Epidermal melanocyte (primary cell): ENCODE results near the gene NOL9.
A peak's percentile ranks its signal among the peaks of the same experiment; 100 is the strongest.
"Not testable (repeated sequence)": the region's sequence is repeated elsewhere in the genome, so short reads cannot be mapped to it uniquely, and the experiment has no call there.

Source experiments
- DNase-seq: peaks from one replicate; pipeline ENCODE4 v3.0.0; 2011; ENCODE audit warnings: low spot score; ENCODE audit not compliant: insufficient read length

The NOL9 gene

GRCh38 chr1:6503884-6504602 is 50.3 kb downstream of the NOL9 start:
- DNase-seq = no peak

DNA sequence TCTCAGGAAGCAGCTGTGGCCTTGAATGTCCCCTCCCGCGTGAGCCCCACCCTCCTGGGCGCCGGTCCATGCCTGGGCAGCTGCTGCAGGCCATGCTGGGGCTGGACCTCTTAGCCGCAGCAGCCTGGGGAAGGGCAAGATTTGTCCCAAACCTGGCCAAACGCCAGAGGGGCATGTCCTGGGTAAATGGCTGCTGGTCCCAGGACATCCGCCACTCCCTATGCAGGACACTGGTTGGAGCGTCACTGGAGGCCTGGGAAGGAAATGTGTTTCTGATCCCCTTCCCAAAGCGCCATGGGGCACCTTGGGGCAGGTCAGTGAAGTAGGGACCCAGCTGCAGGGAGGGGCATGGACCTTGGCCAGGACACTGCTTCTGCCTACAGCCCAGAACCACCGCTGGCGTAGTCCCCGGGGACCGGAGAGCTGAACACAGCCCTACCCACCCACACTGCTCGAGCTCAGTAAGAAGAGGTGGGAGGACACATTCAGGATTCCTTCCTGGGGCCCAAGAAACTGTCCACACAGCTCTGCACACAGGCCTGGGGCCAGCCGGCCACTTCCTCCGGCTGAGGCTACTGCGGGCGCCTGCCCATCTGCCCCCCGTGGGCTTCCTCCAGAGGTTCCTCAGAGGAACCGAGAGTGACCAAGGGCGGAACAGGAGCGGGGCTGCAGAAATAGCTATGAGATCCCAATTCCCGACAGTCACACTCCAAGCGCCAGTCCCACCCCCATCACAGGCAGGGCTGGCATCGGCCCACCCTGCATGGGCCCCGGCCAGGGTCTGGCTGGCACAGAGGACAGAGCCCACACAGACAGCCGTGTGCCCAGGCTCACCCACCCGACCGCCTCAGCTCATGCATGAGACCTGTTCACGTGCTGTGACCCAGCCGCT is 52.1 kb downstream of the NOL9 start:
- no peak for DNase-seq

GRCh38 chr1:6501279-6501813 is 53.0 kb downstream of the NOL9 start:
- DNase-seq = no peak

- no peak for DNase-seq
Measured at GRCh38 chr1:6500544-6501278, 53.6 kb downstream of the NOL9 start.

- no peak for DNase-seq
Measured at GRCh38 chr1:6499296-6499695, 55.0 kb downstream of the NOL9 start.

DNA sequence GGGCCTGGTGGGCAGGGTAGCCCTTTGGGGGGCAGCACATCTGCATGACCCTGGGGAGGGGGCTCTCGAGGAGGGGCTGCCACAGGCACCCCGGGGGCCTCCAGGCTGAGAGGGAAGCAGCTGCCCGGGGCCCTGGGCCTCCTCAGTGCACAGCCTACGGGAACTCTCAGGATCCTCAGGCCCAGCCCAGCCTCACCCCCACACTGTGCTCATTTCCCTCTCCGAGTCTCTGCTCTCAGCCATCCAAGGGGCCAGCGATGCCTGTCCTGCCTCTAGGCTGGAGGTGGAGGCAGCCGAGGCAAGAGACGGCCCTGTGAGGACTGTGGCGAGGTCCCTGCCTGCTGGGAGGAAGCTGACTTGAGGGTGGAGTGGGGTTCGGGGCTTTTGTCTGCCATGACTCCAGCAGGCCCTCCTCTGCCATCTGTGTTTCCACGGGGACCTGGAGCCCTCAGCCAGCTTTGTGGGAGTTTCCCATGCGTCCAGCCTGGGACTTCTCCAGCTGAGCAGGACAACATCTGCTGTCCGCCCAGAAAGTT is 55.7 kb downstream of the NOL9 start:
- no peak for DNase-seq

GRCh38 chr1:6497867-6498575 is 56.3 kb downstream of the NOL9 start:
- DNase-seq = no peak

- peak; percentile 58 for DNase-seq
Measured at GRCh38 chr1:6497215-6497866, 57.0 kb downstream of the NOL9 start.

DNA sequence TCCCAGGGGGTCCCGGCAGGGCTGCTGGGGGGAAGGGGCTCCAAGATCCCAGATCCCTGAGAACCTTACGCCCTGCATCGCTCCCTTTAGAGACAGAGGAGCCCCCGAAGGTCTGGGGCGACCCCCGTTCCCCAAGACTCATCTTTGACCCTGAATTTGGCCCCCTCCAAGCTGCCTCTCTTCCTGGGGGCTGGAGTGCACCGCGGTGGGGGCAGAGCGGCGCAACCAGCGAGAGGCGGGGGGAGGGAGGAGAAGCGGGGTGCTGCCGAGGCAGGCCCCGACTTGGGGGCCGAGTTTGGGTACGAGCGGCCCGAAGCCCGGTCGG is 57.5 kb downstream of the NOL9 start:
- DNase-seq = no peak

- DNase-seq = no peak
Measured at GRCh38 chr1:6496365-6496721, 58.0 kb downstream of the NOL9 start.

DNA sequence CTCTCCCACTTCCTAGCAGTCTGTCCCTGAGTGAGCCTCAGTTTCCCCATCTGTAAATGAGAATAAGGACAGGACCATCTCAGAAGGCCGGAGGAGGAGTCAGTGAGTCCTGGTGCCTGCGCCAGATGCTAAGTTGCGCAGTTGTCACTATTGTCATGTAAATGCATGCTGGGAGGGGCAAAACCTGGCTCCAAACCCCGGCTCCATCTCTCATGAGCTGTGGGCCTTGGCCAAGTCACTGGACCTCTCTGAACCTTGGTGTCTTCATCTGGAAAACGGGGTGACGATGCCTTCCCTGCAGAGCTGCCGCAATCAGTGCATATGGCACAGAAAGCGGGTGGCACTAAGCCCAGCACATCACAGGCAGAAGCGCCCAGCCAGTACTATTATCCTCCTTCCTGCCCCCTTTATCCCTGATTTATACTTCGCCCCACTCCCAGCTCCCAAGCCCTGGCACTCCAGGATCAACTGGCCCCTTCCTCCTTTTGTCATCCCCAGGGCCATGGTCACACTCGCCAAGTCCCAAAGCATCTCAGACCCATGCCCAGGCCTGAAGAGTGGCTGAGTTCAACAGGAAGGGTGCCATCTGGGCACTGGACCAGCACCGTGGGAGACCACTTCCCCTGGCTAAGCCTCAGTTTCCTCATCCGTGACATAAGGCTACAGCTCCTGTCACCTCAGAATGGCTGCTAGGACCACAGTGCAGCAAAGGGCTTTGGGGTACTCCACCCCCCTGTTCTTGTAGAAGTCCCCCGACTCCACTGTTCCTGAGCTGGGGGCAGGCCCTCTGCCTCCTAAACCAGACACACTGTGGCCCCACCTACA is 58.6 kb downstream of the NOL9 start:
- DNase-seq = no peak

- no peak for DNase-seq
Measured at GRCh38 chr1:6495041-6495441, 59.3 kb downstream of the NOL9 start.

GRCh38 chr1:6494627-6495026 is 59.7 kb downstream of the NOL9 start:
- DNase-seq = no peak

DNA sequence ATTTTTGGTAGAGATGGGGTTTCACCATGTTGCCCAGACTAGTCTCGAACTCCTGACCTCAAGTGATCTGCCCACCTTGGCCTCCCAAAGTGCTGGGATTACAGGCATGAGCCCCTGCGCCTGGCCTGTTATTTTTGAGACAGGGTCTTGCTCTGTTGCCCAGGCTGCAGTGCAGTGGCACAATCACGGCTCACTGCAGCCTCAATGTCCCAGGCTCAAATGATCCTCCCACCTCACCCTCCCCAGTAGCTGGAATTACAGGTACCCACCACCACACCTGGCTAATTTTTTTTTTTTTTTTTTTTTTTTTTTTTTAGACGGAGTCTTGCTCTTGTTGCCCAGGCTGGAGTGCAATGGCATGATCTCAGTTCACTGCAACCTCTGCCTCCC is 60.5 kb downstream of the NOL9 start:
- not testable (repeated sequence) for DNase-seq

DNA sequence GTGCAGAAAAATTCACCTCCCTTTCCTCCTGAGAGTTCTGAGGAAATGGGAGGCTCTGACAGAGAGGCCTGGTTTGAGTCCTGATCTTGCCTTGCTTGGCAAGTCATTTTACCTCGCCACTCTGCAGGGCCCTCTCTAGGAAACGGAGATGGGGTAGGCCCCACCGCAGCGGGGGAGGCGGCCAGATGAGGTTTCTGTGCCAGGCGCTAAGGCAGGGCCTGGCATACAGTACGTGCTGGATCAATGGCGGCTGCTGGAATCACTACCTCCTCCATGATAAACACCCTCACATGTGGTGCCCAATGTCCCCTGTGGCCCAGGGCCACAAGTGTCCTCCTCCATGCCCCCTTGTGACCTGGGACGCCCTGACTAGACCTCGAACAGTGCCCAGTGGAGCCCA is 62.3 kb downstream of the NOL9 start:
- no peak for DNase-seq

- no peak for DNase-seq
Measured at GRCh38 chr1:6491480-6491962, 62.8 kb downstream of the NOL9 start, which contains the start of gene PLEKHG5. TSS of gene PLEKHG5 (minus strand) at chr1:6491667. CDS start at chr1:6477571, 14,096 bp downstream.

- DNase-seq = no peak
Measured at GRCh38 chr1:6491081-6491449, 63.2 kb downstream of the NOL9 start.

DNA sequence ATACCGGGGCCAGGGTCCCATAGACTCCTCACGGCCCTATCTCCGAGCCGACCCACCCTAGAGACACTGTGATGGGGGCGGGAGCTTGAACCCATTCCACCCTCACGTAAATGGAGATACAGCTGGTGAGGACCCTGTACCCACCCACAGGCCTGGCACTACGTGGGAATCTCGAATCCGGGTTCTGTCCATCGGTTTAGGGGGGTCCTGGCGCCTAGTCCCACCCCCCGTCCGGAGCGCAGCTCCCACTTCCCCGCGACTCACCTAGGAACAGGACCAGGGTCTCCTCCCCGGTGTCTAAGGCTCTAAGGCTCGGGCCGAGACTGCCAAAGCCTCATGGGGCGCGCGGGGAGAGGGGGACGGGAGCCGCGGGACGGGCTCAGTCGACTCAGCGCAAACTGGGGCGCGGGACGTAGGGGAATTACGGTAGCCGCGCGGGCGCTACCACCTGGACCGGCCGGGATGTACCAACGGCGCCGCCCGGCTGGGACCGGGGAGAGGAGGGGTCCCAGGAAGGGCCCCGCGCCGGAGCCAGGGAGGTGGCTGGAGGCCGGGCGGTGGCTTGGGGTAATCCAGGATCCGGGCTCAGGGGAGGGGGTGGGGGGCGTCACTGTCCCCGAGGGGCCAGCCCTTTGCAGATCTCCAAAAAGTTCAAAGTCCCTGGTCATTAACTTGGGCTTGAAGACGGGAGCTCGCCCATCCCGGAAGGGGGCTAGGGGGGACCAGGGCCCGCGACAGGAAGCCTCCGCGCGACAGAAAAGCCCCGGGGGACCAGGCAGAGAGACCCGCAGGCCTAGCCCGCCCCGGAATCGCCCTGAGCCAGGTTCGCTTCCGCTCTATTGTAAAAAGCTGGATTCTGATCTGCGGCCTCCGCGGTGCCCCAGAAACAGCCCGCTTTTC is 63.9 kb downstream of the NOL9 start:
- DNase-seq = peak; percentile 69
